HEK293T (cell line): ENCODE measurements around the gene HNRNPUL2.

Experiments
- CTCF ChIA-PET: fragments of 350-600 bp; formaldehyde crosslinking; extraction: SDS; loops from one replicate; lab custom pipeline; 2021; ENCODE audit warnings: antibody characterized with exemption, inconsistent platforms; lab: Yijun Ruan, JAX
- POLR2A ChIA-PET: fragments of 350-600 bp; formaldehyde crosslinking; extraction: SDS; loops from one replicate; lab custom pipeline; 2020; ENCODE audit warnings: antibody characterized with exemption, inconsistent platforms; lab: Yijun Ruan, JAX
- DNase-seq: peaks from one replicate; pipeline ENCODE4 v3.0.0; 2012; ENCODE audit warnings: mixed read lengths; ENCODE audit errors: extremely low spot score
- ARNT ChIP-seq: fragments of 450-650 bp; IDR thresholded peaks from 2 replicates; pipeline ENCODE4 v1.6.1; 2017; ENCODE audit warnings: mild to moderate bottlenecking
- BHLHE40 ChIP-seq: fragments of 450-650 bp; IDR thresholded peaks from 2 replicates; pipeline ENCODE4 v1.6.1; 2016; ENCODE audit warnings: mild to moderate bottlenecking, moderate library complexity, borderline replicate concordance
- CTBP1 ChIP-seq: fragments of 450-650 bp; IDR thresholded peaks from 2 replicates; pipeline ENCODE4 v1.6.1; 2016; ENCODE audit warnings: borderline replicate concordance
- ELF4 ChIP-seq: fragments of 450-650 bp; IDR thresholded peaks from 2 replicates; pipeline ENCODE4 v1.6.1; 2017; ENCODE audit warnings: antibody characterized with exemption
- FOXA1 ChIP-seq: fragments of 450-650 bp; IDR thresholded peaks from 2 replicates; pipeline ENCODE4 v1.6.1; 2016; ENCODE audit warnings: mild to moderate bottlenecking
- FOXK2 ChIP-seq: fragments of 450-650 bp; IDR thresholded peaks from 2 replicates; pipeline ENCODE4 v1.6.1; 2016; ENCODE audit warnings: mild to moderate bottlenecking
- FOXM1 ChIP-seq: fragments of 450-650 bp; IDR thresholded peaks from 2 replicates; pipeline ENCODE4 v1.6.1; 2017; ENCODE audit warnings: mild to moderate bottlenecking, borderline replicate concordance
- HDGF ChIP-seq: fragments of 450-650 bp; IDR thresholded peaks from 2 replicates; pipeline ENCODE4 v1.6.1; 2017; ENCODE audit warnings: antibody characterized with exemption, borderline replicate concordance
- L3MBTL2 ChIP-seq: fragments of 450-650 bp; conservative IDR thresholded peaks from 2 replicates; pipeline ENCODE4 v1.6.1; 2016; ENCODE audit warnings: mild to moderate bottlenecking
- LEF1 ChIP-seq: fragments of 450-650 bp; IDR thresholded peaks from 2 replicates; pipeline ENCODE4 v1.6.1; 2017; ENCODE audit warnings: mild to moderate bottlenecking, borderline replicate concordance
- NFRKB ChIP-seq: fragments of 450-650 bp; IDR thresholded peaks from 2 replicates; pipeline ENCODE4 v1.6.1; 2016; ENCODE audit warnings: mild to moderate bottlenecking, moderate library complexity
- PKNOX1 ChIP-seq: fragments of 450-650 bp; IDR thresholded peaks from 2 replicates; pipeline ENCODE4 v1.6.1; 2016
- SP1 ChIP-seq: fragments of 450-650 bp; IDR thresholded peaks from 2 replicates; pipeline ENCODE4 v1.6.1; 2017
- SUZ12 ChIP-seq: fragments of 450-650 bp; IDR thresholded peaks from 2 replicates; pipeline ENCODE4 v1.6.1; 2016; ENCODE audit warnings: mild to moderate bottlenecking
- TARDBP ChIP-seq: fragments of 450-650 bp; IDR thresholded peaks from 2 replicates; pipeline ENCODE4 v1.6.1; 2016
- ZNF384 ChIP-seq: fragments of 450-650 bp; IDR thresholded peaks from 2 replicates; pipeline ENCODE4 v1.6.1; 2016

HNRNPUL2 gene

GRCh38 chr11:62671236-62671607, 56.0 kb downstream of the HNRNPUL2 start:
- ChIA-PET CTCF (interaction anchor here (1.0 to 2.1 kb wide), 2 partner anchors 10 to 77 kb away, joined by 5 to 13 read pairs; no protein-coding TSS in a partner anchor), POLR2A (interaction anchor here (0.7 to 7.2 kb wide), 41 partner anchors 8 to 275 kb away, joined by 3 to 61 read pairs (median 6); partner anchors contain the start of genes B3GAT3, BSCL2, EEF1G and GANAB)
- DNase-seq = no peak
- TF ChIP-seq SP1 (no peak), BHLHE40 (no peak), FOXK2 (no peak), L3MBTL2 (no peak; the same call in 1 of the 2 replicates), FOXA1 (no peak), HDGF (no peak), PKNOX1 (no peak), CTBP1 (no peak), ZNF384 (no peak), ELF4 (no peak), SUZ12 (no peak), ARNT (no peak)

- TF ChIP-seq PKNOX1 (no peak), TARDBP (no peak), CTBP1 (no peak), HDGF (no peak), L3MBTL2 (no peak), FOXA1 (no peak), LEF1 (no peak), ELF4 (no peak), SP1 (no peak), FOXM1 (no peak), ARNT (no peak)
- DNase-seq = no peak
- ChIA-PET POLR2A (interaction anchor here (0.6 to 7.2 kb wide), 10 partner anchors 12 to 171 kb away, joined by 3 to 61 read pairs (median 17); partner anchors contain the start of genes HNRNPUL2, INTS5, LRRN4CL and TTC9C), CTCF (no interaction called here)
Measured at GRCh38 chr11:62669420-62670161, 57.7 kb downstream of the HNRNPUL2 start.

- POLR2A ChIA-PET = interaction anchor here (1.0 to 7.2 kb wide), 6 partner anchors 11 to 94 kb away, joined by 3 to 61 read pairs (median 9); partner anchors contain the start of genes BSCL2, EEF1G, GNG3 and INTS5
- no peak for TF ChIP-seq LEF1
- no peak for TF ChIP-seq BHLHE40
- no peak for DNase-seq
- CTCF ChIA-PET = interaction anchor here (1.2 kb wide), 1 partner anchor 56 kb away, joined by 3 read pairs; no protein-coding TSS in a partner anchor
Measured at GRCh38 chr11:62667460-62667859, 59.8 kb downstream of the HNRNPUL2 start.

GRCh38 chr11:62666259-62666926, 60.9 kb downstream of the HNRNPUL2 start:
- TF ChIP-seq TARDBP (no peak), ELF4 (no peak), L3MBTL2 (no peak), ARNT (no peak), LEF1 (no peak), SP1 (no peak), PKNOX1 (no peak), FOXM1 (no peak), BHLHE40 (no peak), ZNF384 (no peak), FOXK2 (no peak), NFRKB (no peak), SUZ12 (no peak), CTBP1 (no peak)
- ChIA-PET POLR2A (interaction anchor here (0.8 to 7.2 kb wide), 9 partner anchors 10 to 87 kb away, joined by 5 to 90 read pairs (median 12); partner anchors contain the start of genes B3GAT3, EML3, INTS5 and MTA2), CTCF (no interaction called here)
- no peak for DNase-seq

GRCh38 chr11:62665599-62666258, 61.5 kb downstream of the HNRNPUL2 start:
- ChIA-PET CTCF (no interaction called here), POLR2A (interaction anchor here (0.9 to 3.7 kb wide), 23 partner anchors 10 to 216 kb away, joined by 3 to 90 read pairs (median 7); partner anchors contain the start of genes B3GAT3, EEF1G, EML3 and GANAB)
- DNase-seq = peak; percentile 18
- TF ChIP-seq SP1 = no peak
- TF ChIP-seq L3MBTL2 = peak; percentile 24; the same call in 1 of the 2 replicates

GRCh38 chr11:62665075-62665598, 62.1 kb downstream of the HNRNPUL2 start, which contains the start of the genes C11orf98 and CSKMT:
Gene C11orf98 (minus strand): TSS chr11:62665210. CDS start chr11:62665169, 41 bp downstream.
Gene CSKMT (plus strand): TSS chr11:62665312. CDS start chr11:62665880, 568 bp downstream.
- TF ChIP-seq TARDBP (no peak), ELF4 (peak; percentile 93)
- DNase-seq = peak; percentile 94
- ChIA-PET CTCF (no interaction called here), POLR2A (interaction anchor here (0.7 to 3.7 kb wide), 30 partner anchors 10 to 217 kb away, joined by 3 to 90 read pairs (median 5); partner anchors contain the start of genes B3GAT3, EEF1G, EML3 and GANAB)
